Measurements from ENCODE around the gene DYNC1I2.

DNA sequence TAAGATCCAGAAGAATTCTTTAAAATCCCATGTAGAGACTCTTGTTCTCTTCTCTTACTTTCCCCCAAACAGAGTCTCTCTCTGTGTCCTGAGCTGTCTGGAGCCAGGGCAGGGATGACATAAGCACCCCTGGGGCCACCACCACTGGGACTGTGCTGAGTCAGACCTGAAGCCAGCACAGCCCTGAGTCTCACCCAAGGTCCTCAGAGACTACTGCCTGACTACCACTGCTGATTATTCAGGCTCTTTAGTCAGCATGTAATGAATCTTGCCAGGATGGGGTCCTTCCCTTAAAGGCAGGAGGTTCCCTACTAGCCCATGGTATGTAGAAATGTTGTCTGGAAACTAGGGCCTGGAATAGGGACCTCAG, 34.9 kb upstream of the DYNC1I2 start:
- TF ChIP-seq FOXM1 (IDR thresholded peaks at IDR 0.05; ENCODE audit: low read depth) = no peak
- TF ChIP-seq JUND (IDR thresholded peaks at IDR 0.05) = no peak
- no peak for TF ChIP-seq POLR2AphosphoS5 (IDR thresholded peaks at IDR 0.05; ENCODE audit: low read depth, low read length)

Data from SK-N-SH (cell line).